Activated CD4-positive, alpha-beta T cell treated with anti-CD3 and anti-CD28 coated beads for 1 hour (primary cell): ENCODE results near the gene SSH2.

Experiments used
- DNase-seq: peaks from one replicate; pipeline ENCODE4 v3.0.0-alpha.2; 2020

The SSH2 gene

GRCh38 chr17:29769225-29769624 lies 160.8 kb downstream of the SSH2 start:
- no peak for DNase-seq

- no peak for DNase-seq
These were observed 163.2 kb downstream of the SSH2 start for GRCh38 chr17:29766796-29767327.

- DNase-seq = no peak
These were observed 165.3 kb downstream of the SSH2 start for GRCh38 chr17:29764748-29765147.

GRCh38 chr17:29764217-29764616 lies 165.8 kb downstream of the SSH2 start:
- no peak for DNase-seq

- no peak for DNase-seq
These were observed 166.8 kb downstream of the SSH2 start for GRCh38 chr17:29763273-29763672.

GRCh38 chr17:29761040-29761761 lies 168.8 kb downstream of the SSH2 start:
- peak; percentile 78 for DNase-seq

- DNase-seq = peak; percentile 36
These were observed 169.6 kb downstream of the SSH2 start for GRCh38 chr17:29760279-29761039.

- DNase-seq = no peak
These were observed 171.8 kb downstream of the SSH2 start for GRCh38 chr17:29758255-29758654.

GRCh38 chr17:29757788-29758187 lies 172.2 kb downstream of the SSH2 start:
- no peak for DNase-seq

- DNase-seq = no peak
These were observed 176.1 kb downstream of the SSH2 start for GRCh38 chr17:29753845-29754439.

- no peak for DNase-seq
These were observed 180.8 kb downstream of the SSH2 start for GRCh38 chr17:29749045-29749825.

- DNase-seq = no peak
These were observed 181.6 kb downstream of the SSH2 start for GRCh38 chr17:29748400-29748799.

GRCh38 chr17:29747660-29748059 lies 182.4 kb downstream of the SSH2 start:
- DNase-seq = no peak

GRCh38 chr17:29746669-29747068 lies 183.4 kb downstream of the SSH2 start:
- DNase-seq = no peak

GRCh38 chr17:29744121-29744520 lies 185.9 kb downstream of the SSH2 start:
- DNase-seq = no peak

GRCh38 chr17:29742210-29742513 lies 187.9 kb downstream of the SSH2 start:
- DNase-seq = no peak

GRCh38 chr17:29740017-29740416 lies 190.0 kb downstream of the SSH2 start:
- DNase-seq = no peak

- no peak for DNase-seq
These were observed 195.4 kb downstream of the SSH2 start for GRCh38 chr17:29734640-29735039.

GRCh38 chr17:29733166-29733565 lies 196.9 kb downstream of the SSH2 start:
- no peak for DNase-seq

GRCh38 chr17:29732613-29733012 lies 197.4 kb downstream of the SSH2 start:
- no peak for DNase-seq

- no peak for DNase-seq
These were observed 197.8 kb downstream of the SSH2 start for GRCh38 chr17:29732209-29732608.

- DNase-seq = no peak
These were observed 198.5 kb downstream of the SSH2 start for GRCh38 chr17:29731589-29731929.

GRCh38 chr17:29728490-29728889 lies 201.5 kb downstream of the SSH2 start:
- no peak for DNase-seq
